Measurements from ENCODE around the gene USP40. TPM values are rescaled to one million over a fixed set of nuclear protein-coding genes. Genes with fewer than 3 reads are reported as not detected.

Gene USP40
- total RNA-seq, 1 donor, result 40.2 TPM

GRCh38 chr2:233430651-233431050 is 135.9 kb downstream of the USP40 start:
- TF ChIP-seq CTCF (IDR thresholded peaks at IDR 0.05; ENCODE audit: insufficient read depth, low read length), result no peak
- H3K4me3 ChIP-seq (ENCODE audit: low read depth, low read length), result no peak overlapping the region
- DNase-seq (ENCODE audit: low read depth), result no peak

GRCh38 chr2:233430081-233430480 is 136.5 kb downstream of the USP40 start:
- no peak overlapping the region for H3K4me3 ChIP-seq (ENCODE audit: low read depth, low read length)
- DNase-seq (ENCODE audit: low read depth), result peak; percentile 46
- TF ChIP-seq CTCF (IDR thresholded peaks at IDR 0.05; ENCODE audit: insufficient read depth, low read length), result no peak

- no peak for TF ChIP-seq CTCF (IDR thresholded peaks at IDR 0.05; ENCODE audit: insufficient read depth, low read length)
- no peak for DNase-seq (ENCODE audit: low read depth)
- H3K4me3 ChIP-seq (ENCODE audit: low read depth, low read length), result no peak overlapping the region
Observed at GRCh38 chr2:233429175-233429897, 137.2 kb downstream of the USP40 start.

- no peak for TF ChIP-seq CTCF (IDR thresholded peaks at IDR 0.05; ENCODE audit: insufficient read depth, low read length)
- no peak for DNase-seq (ENCODE audit: low read depth)
- no peak overlapping the region for H3K4me3 ChIP-seq (ENCODE audit: low read depth, low read length)
Observed at GRCh38 chr2:233428438-233428837, 138.1 kb downstream of the USP40 start.

- no peak for TF ChIP-seq CTCF (IDR thresholded peaks at IDR 0.05; ENCODE audit: insufficient read depth, low read length)
- H3K4me3 ChIP-seq (ENCODE audit: low read depth, low read length), result no peak overlapping the region
- DNase-seq (ENCODE audit: low read depth), result no peak
Observed at GRCh38 chr2:233428008-233428407, 138.6 kb downstream of the USP40 start.

GRCh38 chr2:233426619-233427342 is 139.8 kb downstream of the USP40 start:
- peak; percentile 63 for DNase-seq (ENCODE audit: low read depth)
- TF ChIP-seq CTCF (IDR thresholded peaks at IDR 0.05; ENCODE audit: insufficient read depth, low read length), result no peak
- no peak overlapping the region for H3K4me3 ChIP-seq (ENCODE audit: low read depth, low read length)

Other genes starting within 250 kb of the USP40 start
- 4.1 and 7.4 TPM in 2 replicates for gene DGKD, start 212.3 kb downstream of the USP40 start, total RNA-seq (ENCODE audit: low replicate concordance)
- 0.09 TPM in 1 of 2 replicates, not detected in the other for gene UGT1A8, start 50.9 kb upstream of the USP40 start, total RNA-seq (ENCODE audit: low replicate concordance)
- 0.41 TPM in 1 of 2 replicates, not detected in the other for gene UGT1A10, start 69.7 kb upstream of the USP40 start, total RNA-seq (ENCODE audit: low replicate concordance)
- not detected in 2 replicates for gene UGT1A9, start 105.1 kb upstream of the USP40 start, total RNA-seq (ENCODE audit: low replicate concordance)
- gene UGT1A7, start 115.1 kb upstream of the USP40 start, total RNA-seq (ENCODE audit: low replicate concordance), result not detected in 2 replicates
- 0.09 TPM in 1 of 2 replicates, not detected in the other for gene UGT1A6, start 126.1 kb upstream of the USP40 start, total RNA-seq (ENCODE audit: low replicate concordance)
- gene UGT1A5, start 146.1 kb upstream of the USP40 start, total RNA-seq (ENCODE audit: low replicate concordance), result not detected in 2 replicates
- gene UGT1A4, start 152.0 kb upstream of the USP40 start, total RNA-seq (ENCODE audit: low replicate concordance), result not detected in 2 replicates
- gene UGT1A3, start 162.3 kb upstream of the USP40 start, total RNA-seq (ENCODE audit: low replicate concordance), result not detected in 2 replicates
- gene UGT1A1, start 193.5 kb upstream of the USP40 start, total RNA-seq (ENCODE audit: low replicate concordance), result not detected in 2 replicates
- under 0.01 TPM in 1 of 2 replicates, not detected in the other for gene MROH2A, start 211.5 kb upstream of the USP40 start, total RNA-seq (ENCODE audit: low replicate concordance)

Measured in fibroblast of the aortic adventitia (primary cell).